Measurements from ENCODE around the gene SLC25A33. TPM values are rescaled to one million over a fixed set of nuclear protein-coding genes. Genes with fewer than 3 reads are reported as not detected.

The SLC25A33 gene
- total RNA-seq, 6 experiments from 2014 or later: 3.5 to 26.5 (median 8.2) TPM

- Histone ChIP-seq H3K4me3 (no peak overlapping the region), H3K27ac (no peak overlapping the region), H3K36me3 (peaks cover 0 to 2% (median 0%) of the 10 kb centered on the region in 4 donors), H3K9me3 (no peaks in the 10 kb centered on the region), H3K4me1 (peaks cover 0 to 15% (median 4%) of the 10 kb centered on the region in 4 donors), H3K27me3 (no peaks in the 10 kb centered on the region)
- TF ChIP-seq CTCF (IDR thresholded peaks at IDR 0.05) (no peak), POLR2A (IDR thresholded peaks at IDR 0.05) (no peak)
- 20% methylated on average over 1 of the region's 25 CpGs for WGBS (ENCODE audit: insufficient coverage, low coverage, low lambda C conversion rate, missing lambda C conversion rate)
- intact Hi-C loops (cut with DNase I): no loop called here
- ATAC-seq (peak; percentile 4 to 29 (median 10)), DNase-seq (peak in 2 of 3 donors; percentile 59 to 61)
These were observed 54.5 kb downstream of the SLC25A33 start for GRCh38 chr1:9593492-9594465.

- H3K27ac ChIP-seq: no peak overlapping the region
- no peak overlapping the region for H3K4me3 ChIP-seq
- intact Hi-C loops (cut with DNase I): no loop called here
- peaks cover 0 to 2% (median 0%) of the 10 kb centered on the region in 4 donors for H3K36me3 ChIP-seq
- H3K4me1 ChIP-seq: peaks cover 0 to 11% (median 2%) of the 10 kb centered on the region in 4 donors
- no peaks in the 10 kb centered on the region for H3K9me3 ChIP-seq
- no peak for TF ChIP-seq CTCF (IDR thresholded peaks at IDR 0.05)
- H3K27me3 ChIP-seq: no peaks in the 10 kb centered on the region
- WGBS (ENCODE audit: insufficient coverage, low coverage, low lambda C conversion rate, missing lambda C conversion rate): 90% methylated on average over 4 of the region's 20 CpGs
- ATAC-seq (no peak), DNase-seq (peak in 1 of 3 donors; percentile 43)
These were observed 55.3 kb downstream of the SLC25A33 start for GRCh38 chr1:9594471-9595155.

- ATAC-seq: no peak
- 80% methylated on average over 1 of the region's 17 CpGs for WGBS (ENCODE audit: insufficient coverage, low coverage, low lambda C conversion rate, missing lambda C conversion rate)
- DNase-seq: peak in 1 of 3 donors; percentile 43
- H3K9me3 ChIP-seq: no peaks in the 10 kb centered on the region
- no peak overlapping the region for H3K4me3 ChIP-seq
- no peaks in the 10 kb centered on the region for H3K27me3 ChIP-seq
- H3K27ac ChIP-seq: no peak overlapping the region
- peaks cover 0 to 2% (median 0%) of the 10 kb centered on the region in 4 donors for H3K36me3 ChIP-seq
- TF ChIP-seq CTCF (IDR thresholded peaks at IDR 0.05) (no peak), POLR2A (IDR thresholded peaks at IDR 0.05) (no peak)
- intact Hi-C loops (cut with DNase I): no loop called here
- peaks cover 0 to 9% (median 0%) of the 10 kb centered on the region in 4 donors for H3K4me1 ChIP-seq
These were observed 56.1 kb downstream of the SLC25A33 start for GRCh38 chr1:9595156-9595967.

DNA sequence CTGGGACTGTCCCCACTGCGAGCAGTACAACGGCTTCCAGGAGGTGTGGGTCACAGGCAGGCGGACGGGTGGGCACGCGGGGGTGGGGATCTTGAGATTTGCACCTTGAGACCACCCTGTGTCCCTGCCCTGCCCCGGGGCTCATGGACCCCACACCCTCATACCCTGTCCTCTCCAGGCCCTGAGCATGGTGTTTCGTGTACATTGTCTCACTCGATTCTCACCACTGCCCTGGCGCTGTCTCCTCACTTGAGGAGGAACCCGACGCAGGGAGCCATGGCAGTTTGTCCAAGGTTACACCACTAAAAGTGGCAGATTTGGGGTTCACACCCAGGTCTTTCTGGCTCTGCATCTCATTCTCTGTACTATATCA is 56.7 kb downstream of the SLC25A33 start:
- ATAC-seq (no peak), DNase-seq (no peak)
- H3K4me1 ChIP-seq: peaks cover 0 to 9% (median 0%) of the 10 kb centered on the region in 4 donors
- H3K27ac ChIP-seq: no peak overlapping the region
- TF ChIP-seq CTCF (IDR thresholded peaks at IDR 0.05): no peak
- H3K27me3 ChIP-seq: no peaks in the 10 kb centered on the region
- no CpG with 5 or more reads among the region's 12 CpGs for WGBS (ENCODE audit: insufficient coverage, low coverage, low lambda C conversion rate, missing lambda C conversion rate)
- no peak overlapping the region for H3K4me3 ChIP-seq
- intact Hi-C loops (cut with DNase I): no loop called here
- peaks cover 0 to 2% (median 0%) of the 10 kb centered on the region in 4 donors for H3K36me3 ChIP-seq
- H3K9me3 ChIP-seq: no peaks in the 10 kb centered on the region

All from right lobe of liver (tissue), 6 donors.